HG03439 (cell line): ENCODE results near the gene TGFBR3.
A peak's percentile ranks its signal among the peaks of the same experiment; 100 is the strongest.

Experiments
- ATAC-seq: cut with Tn5 transposase; IDR thresholded peaks from one replicate; pipeline ENCODE4 v1.9.1; 2021; ENCODE audit warnings: mild to moderate bottlenecking, moderate library complexity; ENCODE audit not compliant: unreplicated experiment

TGFBR3 gene

DNA sequence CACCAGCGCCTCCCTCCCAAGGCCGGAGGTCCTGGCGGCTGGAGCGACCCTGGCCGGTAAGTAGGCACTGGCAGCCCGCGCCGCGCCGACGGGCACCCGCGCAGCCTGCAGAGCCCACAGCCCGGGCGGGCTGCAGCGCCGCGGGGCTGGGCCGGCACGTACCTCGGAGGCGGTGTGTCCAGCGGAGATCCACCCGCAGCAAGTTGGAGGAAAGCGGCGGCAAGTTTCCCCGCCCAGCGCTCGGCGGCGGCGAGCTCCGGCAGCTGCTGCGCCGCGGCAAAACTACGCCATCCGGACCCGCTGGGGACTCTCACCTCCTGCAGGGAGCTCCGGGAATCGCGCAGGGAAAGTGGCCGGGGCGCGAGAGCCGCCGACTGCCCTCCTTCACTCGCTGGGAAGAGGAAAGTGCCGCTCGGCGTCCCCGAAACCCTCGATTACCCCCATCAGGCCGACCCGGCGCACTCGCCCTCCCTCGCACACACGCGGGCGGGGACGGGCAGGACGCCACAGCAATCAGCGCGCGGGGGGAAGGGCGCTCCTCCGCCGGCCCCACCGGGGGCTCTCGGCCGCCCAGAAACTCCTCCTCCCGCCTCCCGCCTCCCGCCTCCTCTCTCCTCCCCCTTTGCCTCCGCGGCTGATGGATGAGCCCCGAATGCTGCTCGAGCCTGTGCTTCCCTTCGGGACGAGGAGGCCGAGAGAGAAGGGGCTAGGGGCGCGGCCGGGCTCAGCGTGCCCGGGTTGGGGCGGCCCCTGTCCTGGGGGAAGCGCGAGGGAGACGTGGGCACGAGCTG lies at the start of gene TGFBR3:
TGFBR3 (minus strand) TSS at position 436 of the 791 bp plus-strand sequence. CDS start 24,620 bp downstream, outside the sequence.
- peak; percentile 66 for ATAC-seq

GRCh38 chr1:91929250-91929649 lies 43.3 kb upstream of the TGFBR3 start:
- ATAC-seq: no peak

GRCh38 chr1:91928026-91928425 lies 42.1 kb upstream of the TGFBR3 start:
- ATAC-seq: no peak

DNA sequence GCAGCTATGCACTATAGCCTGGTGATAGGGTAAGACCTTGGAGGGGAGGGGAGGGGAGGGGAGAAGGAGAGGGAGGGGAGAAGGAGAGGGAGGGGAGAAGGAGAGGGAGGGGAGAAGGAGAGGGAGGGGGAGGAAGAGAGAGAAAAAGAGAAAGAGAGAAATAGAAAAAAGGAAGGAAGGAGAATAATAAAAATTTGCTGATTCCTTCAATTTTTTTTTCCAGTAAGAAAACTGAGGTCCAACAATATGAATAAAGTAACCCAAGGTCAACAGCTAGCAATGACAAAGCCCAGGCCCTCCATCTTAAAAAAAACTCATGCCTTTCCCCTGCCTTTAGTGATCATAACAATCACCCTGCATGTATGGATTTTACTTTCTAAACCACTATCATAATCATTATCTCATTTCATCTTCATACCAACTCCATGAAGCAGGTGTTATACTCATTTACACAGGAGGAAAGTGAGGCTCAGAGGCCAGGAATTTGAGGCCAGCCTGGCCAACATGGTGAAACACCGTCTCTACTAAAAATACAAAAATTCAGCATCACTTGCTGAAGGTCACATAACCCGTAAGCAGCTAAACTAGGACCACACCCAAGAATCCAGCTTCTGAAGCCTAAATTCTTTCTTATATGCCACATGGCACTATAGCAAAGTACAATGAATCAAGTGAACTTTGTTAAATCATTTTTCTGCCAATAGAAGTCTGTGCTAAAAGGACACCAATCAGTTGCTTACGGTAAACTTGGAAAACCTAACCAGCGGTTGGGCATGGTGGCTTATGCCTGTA lies 39.9 kb upstream of the TGFBR3 start:
- no peak for ATAC-seq

DNA sequence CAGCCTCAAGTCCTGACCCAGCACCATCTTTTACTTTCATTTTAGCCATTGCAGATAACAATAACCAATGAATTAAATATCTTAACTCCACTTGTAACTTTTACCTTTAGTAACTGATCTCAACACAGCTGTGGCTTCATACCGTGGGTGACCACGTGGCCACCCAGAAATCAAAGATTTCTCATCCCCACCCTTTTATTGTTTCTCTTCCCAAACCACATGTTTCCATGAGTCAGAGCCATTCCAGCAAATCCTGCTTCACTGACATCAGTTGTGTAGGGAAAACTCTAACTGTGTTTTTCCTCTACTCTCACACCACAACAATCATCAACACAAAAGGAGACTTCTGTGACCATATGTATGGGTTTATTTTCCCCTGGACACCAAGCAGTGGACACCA lies 38.2 kb upstream of the TGFBR3 start:
- no peak for ATAC-seq

GRCh38 chr1:91919962-91920361 lies 34.0 kb upstream of the TGFBR3 start:
- ATAC-seq: no peak

GRCh38 chr1:91916811-91917460 lies 31.0 kb upstream of the TGFBR3 start:
- ATAC-seq: no peak

GRCh38 chr1:91916046-91916445 lies 30.1 kb upstream of the TGFBR3 start:
- ATAC-seq: no peak

GRCh38 chr1:91913018-91913417 lies 27.1 kb upstream of the TGFBR3 start:
- ATAC-seq: no peak

DNA sequence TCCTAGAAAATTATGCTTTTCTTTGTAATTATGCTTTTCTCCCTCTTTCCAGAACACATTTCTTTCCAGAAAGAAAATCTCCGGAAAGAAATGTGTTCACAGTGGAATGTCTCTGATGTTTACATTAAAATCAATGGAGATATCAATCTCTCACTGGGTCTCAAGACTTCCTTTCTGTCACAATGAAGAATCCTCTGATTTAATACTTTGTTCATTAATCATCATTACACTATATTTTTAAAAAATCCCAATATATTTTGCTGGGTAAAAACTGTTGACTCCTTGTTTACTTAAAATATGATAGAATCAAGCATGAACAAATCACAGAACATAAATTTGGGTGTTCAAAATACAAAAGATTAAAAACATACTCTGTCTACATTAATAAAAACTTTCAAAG lies 26.3 kb upstream of the TGFBR3 start:
- no peak for ATAC-seq

- ATAC-seq: no peak
Observed at GRCh38 chr1:91901231-91901630, 15.3 kb upstream of the TGFBR3 start.

DNA sequence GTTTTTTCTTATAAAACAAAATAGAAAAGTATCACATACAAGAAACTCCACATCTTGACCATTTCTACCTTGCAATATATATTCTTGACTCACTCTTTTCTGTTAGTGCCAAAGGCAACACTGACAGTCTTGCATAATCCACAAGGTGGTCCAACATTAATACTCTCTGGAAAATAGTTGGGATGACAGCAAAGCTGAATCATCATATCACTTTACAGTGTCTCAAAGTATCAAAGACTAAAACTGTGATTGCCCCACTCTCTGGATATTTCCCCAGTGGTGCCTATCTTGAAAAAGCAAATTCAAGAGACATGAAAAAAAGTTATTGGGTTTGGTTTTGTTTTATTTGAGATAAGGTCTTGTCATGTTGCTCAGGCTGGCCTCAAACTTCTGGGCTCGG lies 14.6 kb upstream of the TGFBR3 start:
- no peak for ATAC-seq

GRCh38 chr1:91897016-91897415 lies 11.1 kb upstream of the TGFBR3 start:
- no peak for ATAC-seq

DNA sequence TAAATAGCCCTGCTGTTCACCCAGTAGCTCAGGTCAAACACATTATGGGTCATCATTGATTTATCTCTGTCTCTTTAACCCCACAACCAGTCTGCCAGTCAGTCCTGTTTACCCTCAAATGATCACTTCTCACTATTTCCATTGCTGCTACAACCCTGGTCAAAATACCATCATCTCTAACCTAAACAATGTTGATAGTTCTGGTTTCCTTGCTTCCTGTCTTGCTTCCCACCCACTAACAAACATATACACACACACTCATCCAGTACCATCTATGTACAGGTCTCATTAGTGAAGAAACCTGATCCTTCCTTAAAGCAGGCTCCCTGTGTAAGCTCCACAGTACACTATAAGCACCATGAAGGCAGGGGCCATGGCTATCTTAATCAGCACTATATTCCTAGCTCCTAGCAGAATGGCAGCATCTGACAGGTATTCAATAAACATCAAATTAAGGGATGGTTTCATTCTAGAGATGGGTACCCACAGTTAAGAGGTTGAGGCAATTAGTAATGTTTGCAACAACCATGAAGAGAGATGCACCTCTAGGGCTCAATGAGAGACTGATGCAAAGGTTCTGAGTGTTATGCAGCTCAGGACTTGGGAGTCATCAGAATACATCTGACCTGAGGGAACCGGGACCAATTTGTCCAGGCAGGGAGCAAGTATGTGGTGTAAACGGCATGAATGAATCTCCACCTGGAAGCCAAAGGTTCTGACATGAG lies 10.0 kb upstream of the TGFBR3 start:
- no peak for ATAC-seq

DNA sequence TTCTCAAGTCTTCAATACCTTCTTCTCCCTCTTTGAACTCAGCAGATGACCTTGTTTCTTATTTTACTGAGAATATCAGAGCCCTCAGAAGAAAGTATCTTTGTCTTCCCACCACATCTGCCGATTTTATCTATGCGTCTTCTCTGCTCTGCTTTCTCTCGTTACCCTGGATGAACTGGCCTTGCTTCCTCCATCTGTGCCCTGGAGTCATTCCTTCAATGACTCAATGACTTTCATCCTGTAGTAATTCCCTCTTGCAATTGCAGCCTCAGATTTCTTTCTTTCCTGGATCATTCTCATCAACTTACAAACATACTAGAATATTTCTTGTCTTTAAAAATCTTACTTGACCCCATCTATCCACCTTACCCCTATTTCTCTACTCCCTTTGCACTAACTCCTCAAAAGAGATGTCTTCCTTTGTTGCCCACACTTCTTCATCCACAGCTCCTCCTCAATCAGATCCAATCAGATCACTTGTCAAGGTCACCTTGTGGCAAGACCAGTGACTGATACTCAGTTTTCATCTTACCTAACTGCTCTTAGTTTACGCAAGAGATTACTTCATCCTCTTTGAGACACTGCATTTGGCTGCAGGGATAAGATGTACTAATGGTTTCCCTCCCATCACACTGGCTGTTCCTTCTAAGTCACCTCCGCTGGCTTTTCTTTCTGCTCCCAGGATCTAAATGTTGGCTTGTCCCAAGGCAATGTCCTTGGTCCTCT lies 8.2 kb upstream of the TGFBR3 start:
- ATAC-seq: no peak

- ATAC-seq: no peak
Observed at GRCh38 chr1:91891969-91892368, 6.0 kb upstream of the TGFBR3 start.

DNA sequence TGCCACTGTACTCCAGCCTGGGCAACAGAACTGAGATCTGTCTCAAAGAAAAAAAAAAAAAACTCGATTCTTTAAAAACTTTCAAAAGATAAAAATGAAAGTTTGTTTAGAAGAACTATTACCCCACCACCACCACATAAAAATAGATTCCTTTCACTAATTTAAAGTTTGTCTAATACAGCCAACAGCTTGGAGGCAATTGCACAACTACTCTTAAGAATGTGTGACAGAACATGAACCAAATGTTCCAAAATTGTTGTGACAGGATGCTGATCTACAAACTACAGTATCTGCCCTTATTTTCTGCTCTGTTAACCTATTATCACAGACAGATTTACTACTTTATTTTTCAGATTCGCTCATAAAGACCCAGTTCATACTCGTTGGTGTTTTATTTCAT lies 5.5 kb upstream of the TGFBR3 start:
- no peak for ATAC-seq

GRCh38 chr1:91889717-91890459 lies 3.9 kb upstream of the TGFBR3 start:
- ATAC-seq: no peak

GRCh38 chr1:91885213-91885715 lies 687 bp downstream of the TGFBR3 start:
- peak; percentile 21 for ATAC-seq
